AG09309 (cell line): ENCODE data around the gene ZBTB16.

Experiments
- DNase-seq: peaks from one replicate; pipeline ENCODE4 v3.0.0-alpha.2; 2010; ENCODE audit warnings: low read depth
- H3K4me3 ChIP-seq: 2 replicates; pipeline ENCODE4 v1.5.1; 2011; ENCODE audit warnings: mild to moderate bottlenecking, low read depth, low read length, moderate library complexity; ENCODE audit not compliant: control insufficient read depth
- TF ChIP-seq, protein P1 (sequence below): IDR thresholded peaks from 2 replicates; pipeline ENCODE4 v1.5.1; 2011; ENCODE audit warnings: mild to moderate bottlenecking, low read depth, low read length, inconsistent platforms; ENCODE audit not compliant: insufficient read depth, control insufficient read depth; ENCODE audit errors: missing control alignments

ZBTB16 gene

DNA sequence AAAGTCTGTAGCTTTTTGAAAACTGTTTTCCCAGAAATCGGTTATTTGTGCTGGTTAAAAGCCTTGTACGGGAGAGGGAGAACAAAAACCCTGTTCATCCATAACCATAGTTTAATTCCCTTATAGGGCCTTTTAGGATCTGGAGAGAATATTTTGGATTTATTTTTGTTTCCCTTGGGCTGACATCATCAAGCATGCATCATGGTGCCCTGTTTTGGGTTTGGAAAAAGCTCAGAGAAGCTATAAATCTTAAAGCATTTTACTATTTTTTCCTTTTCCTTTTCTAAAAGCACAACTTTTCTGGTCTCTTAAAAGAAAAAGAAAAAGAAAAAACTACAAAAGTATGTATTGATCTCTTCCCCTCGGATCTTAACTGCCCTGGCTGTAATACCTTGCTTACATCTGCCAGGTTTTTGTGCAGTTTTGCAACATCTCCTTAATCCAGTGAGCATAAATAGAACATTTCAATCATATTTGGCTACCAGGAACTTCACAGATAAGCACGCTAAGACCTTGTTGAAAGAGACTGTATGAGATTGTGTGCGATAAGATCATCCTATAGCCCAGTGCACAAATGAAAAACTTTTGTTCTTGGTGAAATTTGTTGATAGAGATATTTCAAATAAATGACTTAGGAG is 88.0 kb downstream of the ZBTB16 start:
- TF ChIP-seq, protein P1, sequence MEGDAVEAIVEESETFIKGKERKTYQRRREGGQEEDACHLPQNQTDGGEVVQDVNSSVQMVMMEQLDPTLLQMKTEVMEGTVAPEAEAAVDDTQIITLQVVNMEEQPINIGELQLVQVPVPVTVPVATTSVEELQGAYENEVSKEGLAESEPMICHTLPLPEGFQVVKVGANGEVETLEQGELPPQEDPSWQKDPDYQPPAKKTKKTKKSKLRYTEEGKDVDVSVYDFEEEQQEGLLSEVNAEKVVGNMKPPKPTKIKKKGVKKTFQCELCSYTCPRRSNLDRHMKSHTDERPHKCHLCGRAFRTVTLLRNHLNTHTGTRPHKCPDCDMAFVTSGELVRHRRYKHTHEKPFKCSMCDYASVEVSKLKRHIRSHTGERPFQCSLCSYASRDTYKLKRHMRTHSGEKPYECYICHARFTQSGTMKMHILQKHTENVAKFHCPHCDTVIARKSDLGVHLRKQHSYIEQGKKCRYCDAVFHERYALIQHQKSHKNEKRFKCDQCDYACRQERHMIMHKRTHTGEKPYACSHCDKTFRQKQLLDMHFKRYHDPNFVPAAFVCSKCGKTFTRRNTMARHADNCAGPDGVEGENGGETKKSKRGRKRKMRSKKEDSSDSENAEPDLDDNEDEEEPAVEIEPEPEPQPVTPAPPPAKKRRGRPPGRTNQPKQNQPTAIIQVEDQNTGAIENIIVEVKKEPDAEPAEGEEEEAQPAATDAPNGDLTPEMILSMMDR: no peak
- H3K4me3 ChIP-seq: no peak overlapping the region
- no peak for DNase-seq

DNA sequence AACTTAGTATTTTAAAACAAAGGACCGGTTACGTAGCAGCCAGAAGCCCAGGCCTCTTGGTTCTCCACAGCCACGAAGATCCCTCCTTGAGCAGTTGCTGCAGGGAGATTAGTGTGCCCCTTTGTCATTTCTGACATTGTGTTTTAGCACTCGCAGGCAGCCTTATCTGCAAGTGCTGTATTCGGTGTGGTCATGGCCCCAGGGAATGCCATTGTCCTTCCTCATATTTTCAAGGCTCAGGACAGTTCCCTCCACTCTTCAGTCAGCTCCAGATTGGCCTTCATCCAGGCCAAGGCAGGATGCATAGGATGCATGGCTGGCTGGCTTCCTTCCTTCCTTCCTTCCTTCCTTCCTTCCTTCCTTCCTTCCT is 88.5 kb downstream of the ZBTB16 start:
- TF ChIP-seq, protein P1: no peak
- no peak for DNase-seq
- no peak overlapping the region for H3K4me3 ChIP-seq

DNA sequence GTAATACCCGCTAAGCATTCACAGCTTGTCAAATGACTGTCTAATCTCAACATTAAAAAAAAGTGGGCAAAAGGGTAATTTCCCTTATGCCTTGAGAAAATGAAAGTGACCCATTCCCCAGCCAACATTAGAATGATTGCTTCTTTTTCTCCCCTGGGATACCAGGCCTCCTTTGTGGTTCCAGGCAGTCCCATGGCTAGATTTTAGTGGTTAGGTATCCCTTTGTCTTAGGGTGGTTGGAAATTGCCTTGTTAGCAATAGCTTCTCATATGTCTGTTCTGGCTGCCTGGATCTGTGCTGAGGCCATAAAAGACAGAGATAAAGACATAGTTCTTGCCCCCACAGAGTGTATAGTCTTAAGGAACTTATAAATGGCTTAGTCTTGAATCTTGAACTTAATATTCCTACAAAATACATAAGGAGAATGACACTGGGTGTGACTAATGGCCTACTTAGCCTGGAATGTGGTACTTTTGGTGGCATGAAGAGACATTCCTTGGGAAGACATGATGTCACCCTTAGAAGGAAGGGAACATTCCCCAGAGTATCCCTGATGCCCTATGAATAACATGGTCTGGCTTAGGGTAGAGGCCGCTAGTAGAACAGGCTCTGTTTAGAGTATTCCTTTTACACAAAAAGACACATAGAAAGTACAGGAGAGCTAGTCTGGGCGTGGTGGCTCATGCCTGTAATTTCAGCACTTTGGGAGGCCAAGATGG is 90.3 kb downstream of the ZBTB16 start:
- no peak overlapping the region for H3K4me3 ChIP-seq
- TF ChIP-seq, protein P1: no peak
- DNase-seq: no peak

DNA sequence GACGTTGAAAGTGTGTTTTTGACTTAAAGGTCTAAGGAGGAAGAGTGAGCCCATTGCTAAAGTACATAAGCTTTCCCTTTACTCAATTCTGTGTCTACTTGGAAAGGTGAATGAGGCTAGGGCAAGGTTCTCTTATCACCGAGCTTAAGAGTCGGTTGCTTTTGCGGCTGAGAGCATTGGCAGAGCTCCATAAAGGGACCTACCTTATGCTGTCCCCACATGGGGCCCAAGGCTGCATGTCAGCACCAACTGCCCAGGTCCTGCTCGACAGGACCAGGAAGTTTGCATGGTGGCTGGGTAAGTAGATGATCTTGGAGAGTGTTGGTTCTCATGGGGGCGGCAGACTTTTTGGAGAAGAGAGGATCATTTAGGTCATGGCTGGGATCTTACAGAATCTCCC is 91.2 kb downstream of the ZBTB16 start:
- no peak for DNase-seq
- no peak overlapping the region for H3K4me3 ChIP-seq
- TF ChIP-seq, protein P1: no peak

DNA sequence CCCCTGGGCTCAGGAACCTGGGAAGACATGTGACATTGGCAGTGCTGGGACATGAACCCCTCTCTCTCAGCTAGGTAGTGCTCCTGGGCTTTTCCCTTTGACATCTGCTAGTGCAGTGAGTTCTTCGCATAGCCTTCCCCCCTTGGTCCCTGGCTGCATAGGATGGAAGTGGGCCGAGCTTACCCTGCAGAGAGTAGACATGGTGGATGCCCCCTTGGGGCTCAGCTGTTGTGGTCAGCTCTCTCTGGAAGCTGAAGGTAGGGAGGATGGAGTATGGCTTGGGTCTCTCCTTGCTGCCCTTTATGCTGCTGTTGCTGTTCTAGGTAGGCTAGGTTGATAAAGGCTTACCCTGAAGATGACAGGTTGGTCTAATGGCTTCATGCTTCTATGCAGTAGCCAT is 92.1 kb downstream of the ZBTB16 start:
- no peak overlapping the region for H3K4me3 ChIP-seq
- no peak for DNase-seq
- TF ChIP-seq, protein P1: no peak

DNA sequence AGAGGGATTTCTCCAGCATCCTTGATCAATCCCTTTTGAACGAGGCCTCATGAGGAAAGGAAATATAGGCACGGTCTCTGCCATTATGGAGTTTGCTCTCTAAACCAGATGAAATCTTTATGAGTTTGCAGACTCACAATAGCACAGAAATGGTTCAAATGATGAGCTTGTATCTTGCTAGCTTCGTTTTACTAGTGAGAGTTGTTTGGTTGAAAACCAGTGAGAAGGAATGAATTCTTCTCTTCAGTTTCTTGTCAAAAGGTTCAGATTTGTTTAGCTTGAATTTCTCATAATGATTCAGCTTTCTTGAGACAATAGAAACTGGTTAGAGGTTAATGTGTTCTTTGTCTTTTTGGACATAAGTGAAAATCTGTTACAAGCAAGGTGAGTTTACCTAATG is 92.7 kb downstream of the ZBTB16 start:
- no peak overlapping the region for H3K4me3 ChIP-seq
- no peak for DNase-seq
- TF ChIP-seq, protein P1: no peak
